ENCODE data around the gene HM13. TPM values are rescaled to one million over a fixed set of nuclear protein-coding genes. Genes with fewer than 3 reads are reported as not detected.

Gene HM13
- total and polyA plus RNA-seq, 2 donors (not counting 1 experiment from before 2014, with no cell fraction given), result 73.2 to 85.1 TPM

- Mint-ChIP-seq H3K4me1 (peaks cover 1% of the 10 kb centered on the region), H3K27ac (no peak overlapping the region), H3K9me3 (ENCODE audit: insufficient read depth) (no peaks in the 10 kb centered on the region), H3K27me3 (peaks cover 48% of the 10 kb centered on the region), H3K4me3 (no peak overlapping the region)
- no peak for DNase-seq
- ATAC-seq (ENCODE audit: low read depth), result no peak
- H3K9me3 ChIP-seq (ENCODE audit: control extremely low read depth in 1 of 3, control insufficient read depth in 2 of 3, insufficient read depth in 1 of 3, low read length in 2 of 3), result peaks cover 0 to 6% (median 0%) of the 10 kb centered on the region in 3 donors
- H2AFZ ChIP-seq (ENCODE audit: insufficient read depth, low read depth, low read length, poor library complexity, severe bottlenecking), result no peak overlapping the region
- peaks cover 0 to 25% (median 3%) of the 10 kb centered on the region in 4 experiments for H3K27me3 ChIP-seq (replicated peaks in 1 of 4; ENCODE audit: control extremely low read depth in 1 of 4, control insufficient read depth in 3 of 4, insufficient read depth in 4 of 4, low read length in 3 of 4)
- CTCF ChIA-PET, result interaction anchor here (1.3 kb wide), 1 partner anchor 19 kb away, joined by 6 read pairs; no protein-coding TSS in a partner anchor
- H3K4me1 ChIP-seq (ENCODE audit: control insufficient read depth in 2 of 2, insufficient read depth in 2 of 2, low read length in 2 of 2), result no peaks in the 10 kb centered on the region
- no peaks in the 10 kb centered on the region for H4K20me1 ChIP-seq (ENCODE audit: control insufficient read depth, insufficient read depth, low read length, poor library complexity, severe bottlenecking)
- intact Hi-C loops (cut with micrococcal nuclease), result no loop called here
- H3K4me3 ChIP-seq (ENCODE audit: control extremely low read depth in 1 of 5, extremely low read depth in 1 of 5, insufficient read depth in 1 of 5, low read depth in 2 of 5, low read length in 4 of 5), result no peak overlapping the region
- H3K9ac ChIP-seq (ENCODE audit: low read length), result no peak overlapping the region
- H3K27ac ChIP-seq (ENCODE audit: low read length in 2 of 2), result no peak overlapping the region
- TF ChIP-seq CTCF (IDR thresholded peaks at IDR 0.05) (no peak), EZH2 (IDR thresholded peaks at IDR 0.05; ENCODE audit: borderline replicate concordance, insufficient read depth, low read depth, low read length, poor library complexity, severe bottlenecking) (no peak)
- no peaks in the 10 kb centered on the region for H3K79me2 ChIP-seq (ENCODE audit: control insufficient read depth, insufficient read depth, low read length)
- H3K36me3 ChIP-seq (replicated peaks in 1 of 2; ENCODE audit: control extremely low read depth in 1 of 2, control insufficient read depth in 1 of 2, extremely low read depth in 1 of 2, insufficient read depth in 2 of 2, low read length in 1 of 2), result no peaks in the 10 kb centered on the region
- POLR2A ChIA-PET, result no interaction called here
- WGBS (ENCODE audit: insufficient coverage), result 62% methylated on average over 36 of the region's 36 CpGs
- no peak overlapping the region for H3K4me2 ChIP-seq (replicated peaks; ENCODE audit: low read depth, low read length, poor library complexity, severe bottlenecking)
Measured at GRCh38 chr20:31484001-31484400, 30.2 kb upstream of the HM13 start.

- 12% methylated on average over 19 of the region's 31 CpGs for WGBS (ENCODE audit: insufficient coverage)
- no peak overlapping the region for H3K4me3 ChIP-seq (ENCODE audit: control extremely low read depth in 1 of 5, extremely low read depth in 1 of 5, insufficient read depth in 1 of 5, low read depth in 2 of 5, low read length in 4 of 5)
- intact Hi-C loops (cut with micrococcal nuclease), result no loop called here
- peaks cover 0 to 6% (median 0%) of the 10 kb centered on the region in 3 donors for H3K9me3 ChIP-seq (ENCODE audit: control extremely low read depth in 1 of 3, control insufficient read depth in 2 of 3, insufficient read depth in 1 of 3, low read length in 2 of 3)
- ChIA-PET CTCF (interaction anchor here (4.2 kb wide), 1 partner anchor 17 kb away, joined by 23 read pairs; no protein-coding TSS in a partner anchor), POLR2A (no interaction called here)
- H3K4me3 Mint-ChIP-seq, result no peak overlapping the region
- DNase-seq, result no peak
- no peaks in the 10 kb centered on the region for H3K9me3 Mint-ChIP-seq (ENCODE audit: insufficient read depth)
- H3K27me3 ChIP-seq (replicated peaks in 1 of 4; ENCODE audit: control extremely low read depth in 1 of 4, control insufficient read depth in 3 of 4, insufficient read depth in 4 of 4, low read length in 3 of 4), result peaks cover 0 to 25% (median 3%) of the 10 kb centered on the region in 4 experiments
- no peak overlapping the region for H3K27ac ChIP-seq (ENCODE audit: low read length in 2 of 2)
- no peak overlapping the region for H2AFZ ChIP-seq (ENCODE audit: insufficient read depth, low read depth, low read length, poor library complexity, severe bottlenecking)
- H4K20me1 ChIP-seq (ENCODE audit: control insufficient read depth, insufficient read depth, low read length, poor library complexity, severe bottlenecking), result no peaks in the 10 kb centered on the region
- TF ChIP-seq CTCF (IDR thresholded peaks at IDR 0.05) (no peak), EZH2 (IDR thresholded peaks at IDR 0.05; ENCODE audit: borderline replicate concordance, insufficient read depth, low read depth, low read length, poor library complexity, severe bottlenecking) (no peak)
- H3K27ac Mint-ChIP-seq, result no peak overlapping the region
- H3K4me1 Mint-ChIP-seq, result peaks cover 1% of the 10 kb centered on the region
- no peak overlapping the region for H3K9ac ChIP-seq (ENCODE audit: low read length)
- ATAC-seq (ENCODE audit: low read depth), result no peak
- H3K79me2 ChIP-seq (ENCODE audit: control insufficient read depth, insufficient read depth, low read length), result no peaks in the 10 kb centered on the region
- peaks cover 45% of the 10 kb centered on the region for H3K27me3 Mint-ChIP-seq
- no peaks in the 10 kb centered on the region for H3K4me1 ChIP-seq (ENCODE audit: control insufficient read depth in 2 of 2, insufficient read depth in 2 of 2, low read length in 2 of 2)
- no peaks in the 10 kb centered on the region for H3K36me3 ChIP-seq (replicated peaks in 1 of 2; ENCODE audit: control extremely low read depth in 1 of 2, control insufficient read depth in 1 of 2, extremely low read depth in 1 of 2, insufficient read depth in 2 of 2, low read length in 1 of 2)
- H3K4me2 ChIP-seq (replicated peaks; ENCODE audit: low read depth, low read length, poor library complexity, severe bottlenecking), result no peak overlapping the region
Measured at GRCh38 chr20:31485450-31486339, 28.5 kb upstream of the HM13 start.
